HCEC 1CT (cell line): ENCODE results near the gene MYLK.

Source experiments
- DNase-seq: peaks from one replicate; pipeline ENCODE4 v3.0.0-alpha.2; 2017

MYLK gene

GRCh38 chr3:123790254-123791072 lies 93.7 kb downstream of the MYLK start:
- peak; percentile 51 for DNase-seq

- no peak for DNase-seq
Measured at GRCh38 chr3:123789760-123790159, 94.4 kb downstream of the MYLK start.

- DNase-seq = no peak
Measured at GRCh38 chr3:123789160-123789559, 95.0 kb downstream of the MYLK start.

GRCh38 chr3:123788710-123789109 lies 95.4 kb downstream of the MYLK start:
- no peak for DNase-seq

GRCh38 chr3:123787133-123787532 lies 97.0 kb downstream of the MYLK start:
- DNase-seq = no peak

- no peak for DNase-seq
Measured at GRCh38 chr3:123785602-123786001, 98.5 kb downstream of the MYLK start.

- DNase-seq = no peak
Measured at GRCh38 chr3:123783811-123784210, 100.3 kb downstream of the MYLK start.

- DNase-seq = no peak
Measured at GRCh38 chr3:123783050-123783689, 101.0 kb downstream of the MYLK start.

GRCh38 chr3:123782488-123782887 lies 101.6 kb downstream of the MYLK start:
- no peak for DNase-seq

- peak; percentile 69 for DNase-seq
Measured at GRCh38 chr3:123781571-123782275, 102.4 kb downstream of the MYLK start.

GRCh38 chr3:123781138-123781537 lies 103.0 kb downstream of the MYLK start:
- DNase-seq = no peak

GRCh38 chr3:123780656-123781055 lies 103.5 kb downstream of the MYLK start:
- peak; percentile 41 for DNase-seq

GRCh38 chr3:123779655-123780231 lies 104.4 kb downstream of the MYLK start:
- no peak for DNase-seq

- DNase-seq = no peak
Measured at GRCh38 chr3:123778991-123779622, 105.0 kb downstream of the MYLK start.

- no peak for DNase-seq
Measured at GRCh38 chr3:123778525-123778924, 105.6 kb downstream of the MYLK start.

- DNase-seq = no peak
Measured at GRCh38 chr3:123776071-123776782, 107.9 kb downstream of the MYLK start.

GRCh38 chr3:123774474-123774873 lies 109.7 kb downstream of the MYLK start:
- DNase-seq = no peak

- DNase-seq = no peak
Measured at GRCh38 chr3:123773681-123774431, 110.3 kb downstream of the MYLK start.

- no peak for DNase-seq
Measured at GRCh38 chr3:123769356-123769743, 114.8 kb downstream of the MYLK start.

GRCh38 chr3:123768480-123769355 lies 115.4 kb downstream of the MYLK start:
- DNase-seq = no peak
